Measurements from ENCODE around the gene KLHL25.

- no peak for TF ChIP-seq TEAD3 (CRISPR knock-in tag; optimal IDR thresholded peaks at IDR 0.05; ENCODE audit: borderline replicate concordance)
- no peak for TF ChIP-seq ESRRA (CRISPR knock-in tag; IDR thresholded peaks at IDR 0.05; ENCODE audit: low read depth)
- no peak for TF ChIP-seq U2AF2 (IDR thresholded peaks at IDR 0.05; ENCODE audit: low read depth, low read length)
- no peak for TF ChIP-seq PAWR (CRISPR knock-in tag; IDR thresholded peaks at IDR 0.05; ENCODE audit: borderline replicate concordance)
- TF ChIP-seq E2F1 (CRISPR knock-in tag; IDR thresholded peaks at IDR 0.05): no peak
- TF ChIP-seq POLR2A (IDR thresholded peaks at IDR 0.05; ENCODE audit: insufficient read depth in 1 of 2, low read depth in 2 of 2, low read length in 2 of 2): no peak
- no peak for TF ChIP-seq BHLHE40 (IDR thresholded peaks at IDR 0.05; ENCODE audit: low read length)
- no peak for TF ChIP-seq ZBTB10 (CRISPR knock-in tag; IDR thresholded peaks at IDR 0.05; ENCODE audit: borderline replicate concordance)
- TF ChIP-seq POLR2AphosphoS5 (IDR thresholded peaks at IDR 0.05; ENCODE audit: low read depth, low read length): no peak
Observed at GRCh38 chr15:85757073-85757938, 37.4 kb downstream of the KLHL25 start.

Measured in HepG2 (cell line).